Pancreas (tissue), 10 donors: ENCODE data around the gene C11orf97. TPM values are rescaled to one million over a fixed set of nuclear protein-coding genes. Genes with fewer than 3 reads are reported as not detected.

Source experiments
- ATAC-seq, 4 donors: fragments of 200-7000 bp; cut with Tn5 transposase; one replicate each; pipeline versions ENCODE4 v1.8.0 to v1.9.1; 2020; ENCODE audit warnings: mild to moderate bottlenecking in 4 of 4, moderate library complexity in 4 of 4
- DNase-seq, 6 donors: peaks; one replicate each; pipeline ENCODE4 v3.0.0-alpha.2; 2020
- FAIRE-seq: peaks from 2 replicates; lab custom pipeline; 2012; peaks lifted over from hg19 to GRCh38; lab: Jason Lieb, UNC
- H3K27ac ChIP-seq, 4 donors: fragments of 200-600 bp; sonication (generic); 1 replicate in 3 of 4; 2 replicates in 1 of 4; pipeline versions ENCODE4 v1.5.0 to v1.8.0; 2020
- H3K27me3 ChIP-seq, 4 donors: fragments of 200-600 bp; one replicate each; pipeline ENCODE4 v1.8.0; 2021
- H3K36me3 ChIP-seq, 3 donors: fragments of 200-600 bp; sonication (generic) in 1 of 3; one replicate each; pipeline versions ENCODE4 v1.5.0 to v1.8.0; 2020 to 2021
- H3K4me1 ChIP-seq, 3 donors: fragments of 200-600 bp; one replicate each; pipeline ENCODE4 v1.8.0; 2021
- H3K4me3 ChIP-seq, 4 donors: fragments of 200-600 bp; sonication (generic) in 2 of 4; one replicate each; pipeline versions ENCODE4 v1.5.0 to v1.8.0; 2020 to 2021
- H3K9me3 ChIP-seq, 4 donors: fragments of 200-600 bp; one replicate each; pipeline ENCODE4 v1.8.0; 2021
- WGBS, 2 donors: extraction: QIAGEN DNeasy Blood & Tissue Kit; methylation state at CpG; one replicate each; pipeline ENCODE4 v1.1.7; 2013; 5-methylcytosine and 5-hydroxymethylcytosine counted together
- intact Hi-C, 3 donors: fragments of 100-400 bp; cut with DNase I; formaldehyde crosslinking; loops; one replicate each; pipeline versions ENCODE4 v1.11.1 to v1.14.2; 2022
- microRNA-seq, 2 donors: library from miRNA; unstranded; fragments of <30 nt; microRNA quantifications; one replicate each; pipeline versions ENCODE4 to v1.1.0, GENCODE V29; 2019 to 2020
- polyA plus RNA-seq, 2 donors: library from polyadenylated mRNA; stranded (reverse); fragments of 200-250 nt; gene quantifications; one replicate each; pipeline ENCODE4 v1.2.3, GENCODE V29; 2013
- total RNA-seq, 6 donors: library from RNA; stranded (reverse); fragmentation: NEBNext Ultra II Directional in 4 of 6; extraction: Animal tissue kit (Norgen Biotek cat#: 25700) in 4 of 6; gene quantifications; one replicate each; pipeline versions ENCODE4 v1.2.1 to v1.2.4, GENCODE V29; 2021 to 2023
- TF ChIP-seq, protein P1 (sequence below), 4 donors: fragments of 200-600 bp; sonication (generic) in 3 of 4; IDR thresholded peaks; one replicate each; pipeline versions ENCODE4 v1.5.0 to v1.8.0; 2021; ENCODE audit warnings: antibody characterized with exemption in 4 of 4
- donor health status: healthy with polysubstance abuse.
- donor health status: DM: no; HTN: no; CAD: no; lungs with moderate emphysema.
- donor health status: DM: no; HTN: no; CAD: no.
- donor health status: control.
- donor health status: control.
- donor health status: Bipolar disorder and iron deficiency.
- donor health status: DM: yes; HTN: yes; CAD: no.
- donor health status: DM: no; HTN: no; CAD: no.
- donor health status: DM: no; HTN: no; CAD: no.
- donor health status: DM: yes; HTN: yes; CAD: no.

The C11orf97 gene
- total and polyA plus RNA-seq, 8 donors = not detected

DNA sequence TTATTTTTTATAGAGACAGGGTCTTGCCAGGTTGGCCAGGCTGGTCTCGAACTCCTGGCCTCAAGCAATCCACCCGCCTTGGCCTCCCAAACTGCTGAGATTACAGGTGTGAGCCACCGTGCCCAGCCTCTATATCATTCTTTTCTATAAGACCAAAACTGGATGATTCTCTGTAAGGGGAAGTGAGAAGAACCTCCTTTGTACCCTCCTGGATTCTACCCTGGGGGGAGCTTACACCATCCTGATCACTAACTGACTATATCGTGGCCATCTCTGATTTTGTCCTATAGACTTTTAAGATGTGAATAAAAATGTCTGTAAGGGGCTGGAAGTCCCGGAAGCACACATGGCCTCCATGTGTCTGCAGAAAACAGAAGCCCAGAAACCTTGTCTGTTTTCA is 64.0 kb downstream of the C11orf97 start:
- intact Hi-C loops = no loop called here
- Histone ChIP-seq H3K4me1 (no peaks in the 10 kb centered on the region), H3K27ac (no peak overlapping the region), H3K9me3 (no peaks in the 10 kb centered on the region), H3K4me3 (no peak overlapping the region), H3K27me3 (no peaks in the 10 kb centered on the region), H3K36me3 (no peaks in the 10 kb centered on the region)
- TF ChIP-seq, protein P1, sequence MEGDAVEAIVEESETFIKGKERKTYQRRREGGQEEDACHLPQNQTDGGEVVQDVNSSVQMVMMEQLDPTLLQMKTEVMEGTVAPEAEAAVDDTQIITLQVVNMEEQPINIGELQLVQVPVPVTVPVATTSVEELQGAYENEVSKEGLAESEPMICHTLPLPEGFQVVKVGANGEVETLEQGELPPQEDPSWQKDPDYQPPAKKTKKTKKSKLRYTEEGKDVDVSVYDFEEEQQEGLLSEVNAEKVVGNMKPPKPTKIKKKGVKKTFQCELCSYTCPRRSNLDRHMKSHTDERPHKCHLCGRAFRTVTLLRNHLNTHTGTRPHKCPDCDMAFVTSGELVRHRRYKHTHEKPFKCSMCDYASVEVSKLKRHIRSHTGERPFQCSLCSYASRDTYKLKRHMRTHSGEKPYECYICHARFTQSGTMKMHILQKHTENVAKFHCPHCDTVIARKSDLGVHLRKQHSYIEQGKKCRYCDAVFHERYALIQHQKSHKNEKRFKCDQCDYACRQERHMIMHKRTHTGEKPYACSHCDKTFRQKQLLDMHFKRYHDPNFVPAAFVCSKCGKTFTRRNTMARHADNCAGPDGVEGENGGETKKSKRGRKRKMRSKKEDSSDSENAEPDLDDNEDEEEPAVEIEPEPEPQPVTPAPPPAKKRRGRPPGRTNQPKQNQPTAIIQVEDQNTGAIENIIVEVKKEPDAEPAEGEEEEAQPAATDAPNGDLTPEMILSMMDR (IDR thresholded peaks at IDR 0.05) = no peak
- FAIRE-seq = no peak
- DNase-seq = no peak
- no peak for ATAC-seq
- 91 to 94% methylated on average over 5 of the region's 5 CpGs for WGBS, 2 donors

DNA sequence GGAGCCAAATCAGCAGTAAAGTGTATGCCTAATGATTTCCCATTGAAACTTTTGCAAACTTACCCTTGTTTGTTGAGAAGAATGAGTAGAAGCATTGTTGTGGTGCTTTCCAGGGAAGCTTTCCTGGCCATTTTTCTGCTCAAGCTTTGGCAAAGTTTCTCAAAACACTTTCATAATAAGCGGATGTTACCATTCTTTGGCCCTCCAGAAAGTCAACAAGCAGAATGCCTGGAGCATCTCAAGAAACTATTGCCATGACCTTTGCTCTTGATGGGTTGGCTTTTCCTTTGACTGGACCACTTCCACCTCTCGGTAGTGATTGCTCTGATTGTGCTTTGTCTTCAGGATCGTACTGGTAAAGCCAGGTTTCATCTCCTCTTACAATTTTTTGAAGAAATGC is 65.6 kb downstream of the C11orf97 start:
- Histone ChIP-seq H3K36me3 (no peaks in the 10 kb centered on the region), H3K4me1 (no peaks in the 10 kb centered on the region), H3K4me3 (no peak overlapping the region), H3K27me3 (no peaks in the 10 kb centered on the region), H3K9me3 (no peaks in the 10 kb centered on the region), H3K27ac (no peak overlapping the region)
- FAIRE-seq (no peak), ATAC-seq (no peak), DNase-seq (no peak)
- TF ChIP-seq, protein P1 (IDR thresholded peaks at IDR 0.05) = no peak
- intact Hi-C loops = no loop called here
- 76 to 89% methylated on average over 3 of the region's 3 CpGs for WGBS, 2 donors

Small RNAs within 50 kb of the gene (microRNA-seq; reads per million reads assigned to microRNA genes)
- gene MIR548L = 1.2 to 2.7 reads per million in 2 donors

Other genes starting within 250 kb of the C11orf97 start
- not detected for gene IZUMO1R, start 207.9 kb upstream of the C11orf97 start, total RNA-seq
- gene IZUMO1R, start 207.9 kb upstream of the C11orf97 start, polyA plus RNA-seq = not detected
- under 1 TPM in 2 of 6 donors, not detected in 4; 0.05 to 0.12 TPM for gene GPR83, start 111.0 kb upstream of the C11orf97 start, total RNA-seq
- gene GPR83, start 111.0 kb upstream of the C11orf97 start, polyA plus RNA-seq = under 1 TPM; 0.11 to 0.19 TPM
- gene MRE11, start 18.6 kb upstream of the C11orf97 start, total RNA-seq = 10 to 100 TPM in 3 of 6 donors, 1 to 10 TPM in 3; 6.9 to 13.4 (median 10.8) TPM
- gene MRE11, start 18.6 kb upstream of the C11orf97 start, polyA plus RNA-seq = 1 to 10 TPM; 4.2 TPM
- 10 to 100 TPM in 1 of 6 donors, 1 to 10 TPM in 5; 4.3 to 10.9 (median 6.0) TPM for gene ANKRD49, start 18.5 kb upstream of the C11orf97 start, total RNA-seq
- gene ANKRD49, start 18.5 kb upstream of the C11orf97 start, polyA plus RNA-seq = 10 to 100 TPM; 13.3 to 25.2 TPM
- 10 to 100 TPM in 1 of 6 donors, 1 to 10 TPM in 5; 4.4 to 14.6 (median 6.9) TPM for gene FUT4, start 31.5 kb downstream of the C11orf97 start, total RNA-seq
- 1 to 10 TPM; 2.4 TPM for gene FUT4, start 31.5 kb downstream of the C11orf97 start, polyA plus RNA-seq
- gene PIWIL4, start 54.9 kb downstream of the C11orf97 start, total RNA-seq = 10 to 100 TPM in 1 of 6 donors, 1 to 10 TPM in 5; 4.0 to 10.4 (median 5.0) TPM
- 10 to 100 TPM; 12.1 to 12.3 TPM for gene PIWIL4, start 54.9 kb downstream of the C11orf97 start, polyA plus RNA-seq